WTC11 (cell line): ENCODE data around the gene CELSR1.

Experiments
- CREB1 ChIP-seq: sonication (generic); formaldehyde crosslinking; IDR thresholded peaks from 2 replicates; pipeline ENCODE4 v1.8.0; 2023; ENCODE audit warnings: mild to moderate bottlenecking, missing genetic modification reagents
- ESRRA ChIP-seq: sonication (generic); formaldehyde crosslinking; IDR thresholded peaks from 2 replicates; pipeline ENCODE4 v1.8.1; 2022; ENCODE audit warnings: mild to moderate bottlenecking, missing genetic modification reagents, borderline replicate concordance
- ETV6 ChIP-seq: sonication (generic); formaldehyde crosslinking; IDR thresholded peaks from 2 replicates; pipeline ENCODE4 v1.8.1; 2022; ENCODE audit warnings: mild to moderate bottlenecking, missing genetic modification reagents
- GABPB1 ChIP-seq: sonication (generic); formaldehyde crosslinking; IDR thresholded peaks from 2 replicates; pipeline ENCODE4 v1.8.1; 2023; ENCODE audit warnings: mild to moderate bottlenecking, missing genetic modification reagents
- TF ChIP-seq, protein P1 (sequence below): sonication (generic); formaldehyde crosslinking; IDR thresholded peaks from 2 replicates; pipeline ENCODE4 v1.8.0; 2022; ENCODE audit warnings: mild to moderate bottlenecking, missing genetic modification reagents
- TF ChIP-seq, protein P2 (sequence below): fragments of 200-600 bp; IDR thresholded peaks from 2 replicates; pipeline ENCODE4 v1.8.0; 2022; ENCODE audit warnings: antibody characterized with exemption
- TF ChIP-seq, protein P3 (sequence below): sonication (generic); formaldehyde crosslinking; IDR thresholded peaks from 2 replicates; pipeline ENCODE4 v1.8.0; 2023; ENCODE audit warnings: missing genetic modification reagents
- TF ChIP-seq, protein P4 (sequence below): sonication (generic); formaldehyde crosslinking; IDR thresholded peaks from 2 replicates; pipeline ENCODE4 v1.8.0; 2022; ENCODE audit warnings: missing genetic modification reagents
- TF ChIP-seq, protein P5 (sequence below): sonication (generic); formaldehyde crosslinking; IDR thresholded peaks from 2 replicates; pipeline ENCODE4 v1.8.1; 2022; ENCODE audit warnings: missing genetic modification reagents, borderline replicate concordance
- TF ChIP-seq, protein P6 (sequence below): sonication (generic); formaldehyde crosslinking; IDR thresholded peaks from 2 replicates; pipeline ENCODE4 v1.8.0; 2022; ENCODE audit warnings: mild to moderate bottlenecking, missing genetic modification reagents
- TF ChIP-seq, protein P7 (sequence below): sonication (generic); formaldehyde crosslinking; conservative IDR thresholded peaks from 2 replicates; pipeline ENCODE4 v1.8.1; 2022; ENCODE audit warnings: mild to moderate bottlenecking, missing genetic modification reagents

DNA sequence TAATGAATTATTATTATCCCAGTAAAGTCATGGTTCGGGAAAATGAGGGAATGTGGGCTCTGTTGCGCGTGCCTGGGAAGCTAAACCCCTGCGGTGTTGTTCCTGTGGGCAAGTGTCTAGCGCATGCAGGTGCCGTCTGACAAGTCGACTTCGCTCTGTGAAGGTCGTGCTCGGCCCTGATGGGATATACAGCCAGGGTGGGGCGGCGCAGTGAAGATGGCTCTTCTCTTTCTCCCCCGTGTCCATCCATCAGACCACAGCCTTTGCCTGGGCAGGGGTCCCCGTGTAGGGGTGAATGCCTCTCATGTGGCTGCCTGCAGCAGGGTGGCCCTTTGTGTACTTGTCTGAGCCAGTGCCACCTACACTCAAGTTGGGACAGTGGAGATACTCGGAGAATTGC is 214.7 kb downstream of the CELSR1 start:
- TF ChIP-seq ESRRA (CRISPR knock-in tag) (no peak), ETV6 (CRISPR knock-in tag) (no peak), CREB1 (no peak), GABPB1 (no peak)
- TF ChIP-seq, protein P1, sequence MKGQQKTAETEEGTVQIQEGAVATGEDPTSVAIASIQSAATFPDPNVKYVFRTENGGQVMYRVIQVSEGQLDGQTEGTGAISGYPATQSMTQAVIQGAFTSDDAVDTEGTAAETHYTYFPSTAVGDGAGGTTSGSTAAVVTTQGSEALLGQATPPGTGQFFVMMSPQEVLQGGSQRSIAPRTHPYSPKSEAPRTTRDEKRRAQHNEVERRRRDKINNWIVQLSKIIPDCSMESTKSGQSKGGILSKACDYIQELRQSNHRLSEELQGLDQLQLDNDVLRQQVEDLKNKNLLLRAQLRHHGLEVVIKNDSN (CRISPR knock-in tag) = no peak
- TF ChIP-seq, protein P2, sequence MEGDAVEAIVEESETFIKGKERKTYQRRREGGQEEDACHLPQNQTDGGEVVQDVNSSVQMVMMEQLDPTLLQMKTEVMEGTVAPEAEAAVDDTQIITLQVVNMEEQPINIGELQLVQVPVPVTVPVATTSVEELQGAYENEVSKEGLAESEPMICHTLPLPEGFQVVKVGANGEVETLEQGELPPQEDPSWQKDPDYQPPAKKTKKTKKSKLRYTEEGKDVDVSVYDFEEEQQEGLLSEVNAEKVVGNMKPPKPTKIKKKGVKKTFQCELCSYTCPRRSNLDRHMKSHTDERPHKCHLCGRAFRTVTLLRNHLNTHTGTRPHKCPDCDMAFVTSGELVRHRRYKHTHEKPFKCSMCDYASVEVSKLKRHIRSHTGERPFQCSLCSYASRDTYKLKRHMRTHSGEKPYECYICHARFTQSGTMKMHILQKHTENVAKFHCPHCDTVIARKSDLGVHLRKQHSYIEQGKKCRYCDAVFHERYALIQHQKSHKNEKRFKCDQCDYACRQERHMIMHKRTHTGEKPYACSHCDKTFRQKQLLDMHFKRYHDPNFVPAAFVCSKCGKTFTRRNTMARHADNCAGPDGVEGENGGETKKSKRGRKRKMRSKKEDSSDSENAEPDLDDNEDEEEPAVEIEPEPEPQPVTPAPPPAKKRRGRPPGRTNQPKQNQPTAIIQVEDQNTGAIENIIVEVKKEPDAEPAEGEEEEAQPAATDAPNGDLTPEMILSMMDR = no peak
- TF ChIP-seq, protein P3, sequence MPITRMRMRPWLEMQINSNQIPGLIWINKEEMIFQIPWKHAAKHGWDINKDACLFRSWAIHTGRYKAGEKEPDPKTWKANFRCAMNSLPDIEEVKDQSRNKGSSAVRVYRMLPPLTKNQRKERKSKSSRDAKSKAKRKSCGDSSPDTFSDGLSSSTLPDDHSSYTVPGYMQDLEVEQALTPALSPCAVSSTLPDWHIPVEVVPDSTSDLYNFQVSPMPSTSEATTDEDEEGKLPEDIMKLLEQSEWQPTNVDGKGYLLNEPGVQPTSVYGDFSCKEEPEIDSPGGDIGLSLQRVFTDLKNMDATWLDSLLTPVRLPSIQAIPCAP (CRISPR knock-in tag) = no peak
- TF ChIP-seq, protein P4, sequence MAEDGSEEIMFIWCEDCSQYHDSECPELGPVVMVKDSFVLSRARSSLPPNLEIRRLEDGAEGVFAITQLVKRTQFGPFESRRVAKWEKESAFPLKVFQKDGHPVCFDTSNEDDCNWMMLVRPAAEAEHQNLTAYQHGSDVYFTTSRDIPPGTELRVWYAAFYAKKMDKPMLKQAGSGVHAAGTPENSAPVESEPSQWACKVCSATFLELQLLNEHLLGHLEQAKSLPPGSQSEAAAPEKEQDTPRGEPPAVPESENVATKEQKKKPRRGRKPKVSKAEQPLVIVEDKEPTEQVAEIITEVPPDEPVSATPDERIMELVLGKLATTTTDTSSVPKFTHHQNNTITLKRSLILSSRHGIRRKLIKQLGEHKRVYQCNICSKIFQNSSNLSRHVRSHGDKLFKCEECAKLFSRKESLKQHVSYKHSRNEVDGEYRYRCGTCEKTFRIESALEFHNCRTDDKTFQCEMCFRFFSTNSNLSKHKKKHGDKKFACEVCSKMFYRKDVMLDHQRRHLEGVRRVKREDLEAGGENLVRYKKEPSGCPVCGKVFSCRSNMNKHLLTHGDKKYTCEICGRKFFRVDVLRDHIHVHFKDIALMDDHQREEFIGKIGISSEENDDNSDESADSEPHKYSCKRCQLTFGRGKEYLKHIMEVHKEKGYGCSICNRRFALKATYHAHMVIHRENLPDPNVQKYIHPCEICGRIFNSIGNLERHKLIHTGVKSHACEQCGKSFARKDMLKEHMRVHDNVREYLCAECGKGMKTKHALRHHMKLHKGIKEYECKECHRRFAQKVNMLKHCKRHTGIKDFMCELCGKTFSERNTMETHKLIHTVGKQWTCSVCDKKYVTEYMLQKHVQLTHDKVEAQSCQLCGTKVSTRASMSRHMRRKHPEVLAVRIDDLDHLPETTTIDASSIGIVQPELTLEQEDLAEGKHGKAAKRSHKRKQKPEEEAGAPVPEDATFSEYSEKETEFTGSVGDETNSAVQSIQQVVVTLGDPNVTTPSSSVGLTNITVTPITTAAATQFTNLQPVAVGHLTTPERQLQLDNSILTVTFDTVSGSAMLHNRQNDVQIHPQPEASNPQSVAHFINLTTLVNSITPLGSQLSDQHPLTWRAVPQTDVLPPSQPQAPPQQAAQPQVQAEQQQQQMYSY = no peak
- TF ChIP-seq, protein P5, sequence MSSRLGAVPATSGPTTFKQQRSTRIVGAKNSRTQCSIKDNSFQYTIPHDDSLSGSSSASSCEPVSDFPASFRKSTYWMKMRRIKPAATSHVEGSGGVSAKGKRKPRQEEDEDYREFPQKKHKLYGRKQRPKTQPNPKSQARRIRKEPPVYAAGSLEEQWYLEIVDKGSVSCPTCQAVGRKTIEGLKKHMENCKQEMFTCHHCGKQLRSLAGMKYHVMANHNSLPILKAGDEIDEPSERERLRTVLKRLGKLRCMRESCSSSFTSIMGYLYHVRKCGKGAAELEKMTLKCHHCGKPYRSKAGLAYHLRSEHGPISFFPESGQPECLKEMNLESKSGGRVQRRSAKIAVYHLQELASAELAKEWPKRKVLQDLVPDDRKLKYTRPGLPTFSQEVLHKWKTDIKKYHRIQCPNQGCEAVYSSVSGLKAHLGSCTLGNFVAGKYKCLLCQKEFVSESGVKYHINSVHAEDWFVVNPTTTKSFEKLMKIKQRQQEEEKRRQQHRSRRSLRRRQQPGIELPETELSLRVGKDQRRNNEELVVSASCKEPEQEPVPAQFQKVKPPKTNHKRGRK (CRISPR knock-in tag) = no peak
- TF ChIP-seq, protein P6, sequence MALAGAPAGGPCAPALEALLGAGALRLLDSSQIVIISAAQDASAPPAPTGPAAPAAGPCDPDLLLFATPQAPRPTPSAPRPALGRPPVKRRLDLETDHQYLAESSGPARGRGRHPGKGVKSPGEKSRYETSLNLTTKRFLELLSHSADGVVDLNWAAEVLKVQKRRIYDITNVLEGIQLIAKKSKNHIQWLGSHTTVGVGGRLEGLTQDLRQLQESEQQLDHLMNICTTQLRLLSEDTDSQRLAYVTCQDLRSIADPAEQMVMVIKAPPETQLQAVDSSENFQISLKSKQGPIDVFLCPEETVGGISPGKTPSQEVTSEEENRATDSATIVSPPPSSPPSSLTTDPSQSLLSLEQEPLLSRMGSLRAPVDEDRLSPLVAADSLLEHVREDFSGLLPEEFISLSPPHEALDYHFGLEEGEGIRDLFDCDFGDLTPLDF (CRISPR knock-in tag) = no peak
- TF ChIP-seq, protein P7, sequence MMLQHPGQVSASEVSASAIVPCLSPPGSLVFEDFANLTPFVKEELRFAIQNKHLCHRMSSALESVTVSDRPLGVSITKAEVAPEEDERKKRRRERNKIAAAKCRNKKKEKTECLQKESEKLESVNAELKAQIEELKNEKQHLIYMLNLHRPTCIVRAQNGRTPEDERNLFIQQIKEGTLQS (CRISPR knock-in tag) = no peak
